Panc1 (cell line): ENCODE data around the gene PPM1F. TPM values are rescaled to one million over a fixed set of nuclear protein-coding genes. Genes with fewer than 3 reads are reported as not detected.
"Not testable (repeated sequence)": the region's sequence is repeated elsewhere in the genome, so short reads cannot be mapped to it uniquely, and the experiment has no call there.

Experiments used
- ATAC-seq: fragments of 200-7000 bp; cut with Tn5 transposase; 2 replicates; pipeline ENCODE4 v1.9.1; 2020; ENCODE audit warnings: mild to moderate bottlenecking, moderate library complexity
- BruUV-seq: library from RNA; stranded (reverse); fragments of 400-500 nt; replicated peaks from 2 replicates; lab custom pipeline; 2021; lab: Mats Ljungman, UMichigan
- CTCF ChIA-PET: fragments of 300-600 bp; sonication (Branson Sonifier 250); formaldehyde crosslinking; loops from one replicate; lab custom pipeline; 2022; ENCODE audit warnings: antibody characterized with exemption; lab: Charles Lee
- POLR2A ChIA-PET: fragments of 300-600 bp; sonication (Branson Sonifier 250); formaldehyde crosslinking; loops from one replicate; lab custom pipeline; 2022; ENCODE audit warnings: antibody characterized with exemption; lab: Charles Lee
- DNase-seq: peaks from one replicate; pipeline ENCODE4 v3.0.0-alpha.2; 2010; ENCODE audit warnings: low read depth, low spot score
- H3K27ac ChIP-seq: 2 replicates; pipeline ENCODE4 v1.5.1; 2011; ENCODE audit warnings: mild to moderate bottlenecking, low read length, inconsistent platforms
- H3K27me3 ChIP-seq: fragments of 200-500 bp; sonication (Bioruptor generic); 2 replicates; pipeline ENCODE4 v1.6.0; 2014; ENCODE audit warnings: low read length, inconsistent platforms; ENCODE audit not compliant: control insufficient read depth, insufficient read depth
- H3K36me3 ChIP-seq: fragments of 200-500 bp; sonication (Bioruptor generic); 2 replicates; pipeline ENCODE4 v1.5.1; 2014; ENCODE audit warnings: inconsistent platforms, mild to moderate bottlenecking, low read length, moderate library complexity; ENCODE audit not compliant: control insufficient read depth, insufficient read depth
- H3K4me1 ChIP-seq: 2 replicates; pipeline ENCODE4 v1.5.1; 2011; ENCODE audit warnings: inconsistent platforms, mild to moderate bottlenecking, low read length, moderate library complexity; ENCODE audit not compliant: control insufficient read depth, insufficient read depth
- H3K4me3 ChIP-seq, 2 experiments: 2 replicates each; pipeline ENCODE4 v1.5.1; 2011 to 2012; ENCODE audit warnings: low read depth in 2 of 2, low read length in 2 of 2, mild to moderate bottlenecking in 2 of 2, inconsistent platforms in 1 of 2, moderate library complexity in 1 of 2
- H3K9me3 ChIP-seq: fragments of 200-500 bp; sonication (Bioruptor generic); 2 replicates; pipeline ENCODE4 v1.5.1; 2014; ENCODE audit warnings: low read depth, mild to moderate bottlenecking, inconsistent platforms, low read length, moderate library complexity; ENCODE audit not compliant: control insufficient read depth, insufficient read depth
- POLR2AphosphoS5 ChIP-seq: IDR thresholded peaks from 2 replicates; pipeline ENCODE4 v1.6.1; 2012; ENCODE audit warnings: mild to moderate bottlenecking, low read depth, low read length, moderate library complexity
- TCF7L2 ChIP-seq: IDR thresholded peaks from 2 replicates; pipeline ENCODE4 v1.6.1; 2011; ENCODE audit warnings: mild to moderate bottlenecking, low read depth, low read length, inconsistent platforms
- in situ Hi-C: cut with HindIII; loops from 2 replicates; pipeline ENCODE4 v1.10.0; 2016; ENCODE audit warnings: low sequenced_read_pairs, low pct_unique_long_range_greater_than_20kb
- intact Hi-C: fragments of 100-400 bp; cut with micrococcal nuclease; formaldehyde crosslinking; loops from one replicate; pipeline ENCODE4 v1.10.0; 2022; ENCODE audit not compliant: unreplicated experiment
- total RNA-seq: library from RNA; stranded (reverse); gene quantifications from one replicate; pipeline ENCODE4 v1.2.1, GENCODE V29; 2021; ENCODE audit not compliant: unreplicated experiment

PPM1F gene
- total RNA-seq, 1 experiment from 2014 or later, result 28.9 TPM

DNA sequence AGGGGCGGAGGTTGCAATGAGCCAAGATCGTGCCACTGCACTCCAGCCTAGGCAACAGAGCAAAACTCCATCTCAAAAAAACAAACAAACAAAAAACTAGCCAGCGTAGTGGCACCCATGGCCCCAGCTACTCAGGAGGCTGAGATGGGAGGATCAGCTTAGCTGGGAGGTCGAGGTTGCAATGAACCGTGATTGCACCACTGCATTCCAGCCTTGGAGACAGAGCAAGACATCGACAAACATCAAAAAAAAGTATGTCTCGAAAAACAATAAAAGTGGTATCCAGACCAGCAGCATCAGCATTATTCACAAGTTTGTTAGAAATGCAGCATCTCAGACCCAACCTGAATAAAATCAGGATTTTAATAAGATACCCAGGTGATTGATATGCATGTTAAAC, 79.0 kb downstream of the PPM1F start:
- DNase-seq, result no peak
- BruUV-seq, result no TSS peak
- Histone ChIP-seq H3K4me1 (peaks cover 3% of the 10 kb centered on the region; the same call in 1 of the 2 replicates), H3K9me3 (no peaks in the 10 kb centered on the region), H3K27me3 (no peaks in the 10 kb centered on the region), H3K36me3 (no peaks in the 10 kb centered on the region), H3K4me3 (no peak overlapping the region), H3K27ac (no peak overlapping the region)
- TF ChIP-seq POLR2AphosphoS5 (no peak), TCF7L2 (no peak)
- intact Hi-C loops (no loop called here), in situ Hi-C loops (no loop called here)
- ATAC-seq, result no peak
- ChIA-PET CTCF (no interaction called here), POLR2A (no interaction called here)

DNA sequence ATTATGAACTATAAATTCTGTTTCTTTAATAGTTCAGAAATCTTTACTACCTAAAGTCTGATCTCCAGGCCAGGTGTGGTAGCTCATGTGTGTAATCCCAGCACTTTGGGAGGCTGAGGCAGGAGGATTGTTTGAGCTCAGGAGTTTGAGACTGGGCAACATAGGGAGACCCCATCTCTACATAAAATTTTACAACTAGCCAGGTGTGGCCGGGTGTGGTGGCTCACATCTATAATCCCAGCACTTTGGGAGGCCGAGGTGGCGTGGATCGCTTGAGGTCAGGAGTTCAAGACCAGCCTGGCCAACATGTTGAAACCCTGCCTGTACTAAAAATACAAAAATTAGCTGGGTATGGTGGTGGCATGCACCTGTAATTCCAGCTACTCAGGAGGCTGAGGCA, 79.9 kb downstream of the PPM1F start:
- in situ Hi-C loops, H3K4me1 ChIP-seq, ATAC-seq, CTCF ChIA-PET, H3K27ac ChIP-seq, H3K9me3 ChIP-seq, BruUV-seq, intact Hi-C loops, H3K27me3 ChIP-seq, DNase-seq, H3K36me3 ChIP-seq, H3K4me3 ChIP-seq: not testable (repeated sequence)
- POLR2A ChIA-PET, result interaction anchor here (0.5 kb wide), 1 partner anchor 143 kb away, joined by 3 read pairs; no protein-coding TSS in a partner anchor

Other genes with a start within 250 kb of the PPM1F start
- 4.0 TPM for gene YPEL1, start 217.1 kb downstream of the PPM1F start, total RNA-seq
- 122 TPM for gene MAPK1, start 85.2 kb downstream of the PPM1F start, total RNA-seq
- 29.1 TPM for gene TOP3B, start 29.9 kb upstream of the PPM1F start, total RNA-seq